GM12875 (cell line): ENCODE results near the gene GBP2.
"Not testable (repeated sequence)": the region's sequence is repeated elsewhere in the genome, so short reads cannot be mapped to it uniquely, and the experiment has no call there.

Experiments
- H3K4me3 ChIP-seq: one replicate; pipeline ENCODE4 v1.5.1; 2011; ENCODE audit warnings: low read depth, low read length, control low read depth
- TF ChIP-seq, protein P1 (sequence below): IDR thresholded peaks from 2 replicates; pipeline ENCODE4 v1.5.1; 2011; ENCODE audit warnings: low read depth, mild to moderate bottlenecking, control low read depth, inconsistent platforms, low read length, moderate library complexity, borderline replicate concordance; ENCODE audit not compliant: insufficient read depth

GBP2 gene

DNA sequence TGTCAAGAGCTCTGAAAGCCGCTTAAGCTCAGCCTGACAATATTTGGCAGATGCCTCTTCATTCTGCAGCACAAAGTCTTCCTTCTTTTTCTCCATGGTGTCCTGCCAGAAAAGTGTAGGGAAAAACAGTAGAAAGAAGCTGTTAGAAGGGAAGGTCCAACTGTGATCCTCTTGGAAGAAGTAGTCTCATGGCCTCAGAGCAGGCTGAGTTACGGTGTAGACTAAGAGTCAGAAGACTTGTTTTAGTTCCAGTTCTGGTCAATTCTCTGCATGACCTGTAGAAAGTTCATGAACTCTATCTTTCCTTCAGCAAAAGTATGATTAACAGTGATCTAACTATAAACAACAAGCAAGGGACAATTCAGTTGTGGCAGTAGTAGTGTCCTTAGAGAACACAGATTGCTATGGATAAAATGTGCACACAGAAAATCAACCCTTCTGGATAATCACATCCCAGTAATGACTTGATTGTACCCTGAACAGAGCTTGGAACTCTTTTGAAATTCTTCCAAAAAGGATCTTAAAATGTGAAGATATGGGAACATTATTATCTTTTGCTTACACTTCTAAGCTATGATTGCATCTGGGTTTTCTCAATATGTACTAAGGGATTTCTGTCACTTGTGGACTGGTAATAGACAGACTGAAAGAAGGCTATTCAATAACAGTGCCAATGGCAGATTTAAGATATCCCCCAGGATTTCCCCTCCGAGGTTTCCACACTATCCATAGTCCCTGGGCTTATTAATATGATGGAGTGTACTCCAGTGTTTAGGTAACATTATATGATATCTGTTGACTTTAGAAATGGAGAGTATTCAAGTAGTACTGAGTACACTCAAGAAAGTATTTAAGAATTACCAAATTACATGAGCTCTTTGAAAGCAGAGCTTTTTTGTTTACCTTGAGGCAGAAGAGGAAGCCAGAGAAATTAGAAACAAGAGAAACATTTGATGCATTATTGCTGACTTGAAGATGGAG lies 22.1 kb upstream of the GBP2 start:
- TF ChIP-seq, protein P1, sequence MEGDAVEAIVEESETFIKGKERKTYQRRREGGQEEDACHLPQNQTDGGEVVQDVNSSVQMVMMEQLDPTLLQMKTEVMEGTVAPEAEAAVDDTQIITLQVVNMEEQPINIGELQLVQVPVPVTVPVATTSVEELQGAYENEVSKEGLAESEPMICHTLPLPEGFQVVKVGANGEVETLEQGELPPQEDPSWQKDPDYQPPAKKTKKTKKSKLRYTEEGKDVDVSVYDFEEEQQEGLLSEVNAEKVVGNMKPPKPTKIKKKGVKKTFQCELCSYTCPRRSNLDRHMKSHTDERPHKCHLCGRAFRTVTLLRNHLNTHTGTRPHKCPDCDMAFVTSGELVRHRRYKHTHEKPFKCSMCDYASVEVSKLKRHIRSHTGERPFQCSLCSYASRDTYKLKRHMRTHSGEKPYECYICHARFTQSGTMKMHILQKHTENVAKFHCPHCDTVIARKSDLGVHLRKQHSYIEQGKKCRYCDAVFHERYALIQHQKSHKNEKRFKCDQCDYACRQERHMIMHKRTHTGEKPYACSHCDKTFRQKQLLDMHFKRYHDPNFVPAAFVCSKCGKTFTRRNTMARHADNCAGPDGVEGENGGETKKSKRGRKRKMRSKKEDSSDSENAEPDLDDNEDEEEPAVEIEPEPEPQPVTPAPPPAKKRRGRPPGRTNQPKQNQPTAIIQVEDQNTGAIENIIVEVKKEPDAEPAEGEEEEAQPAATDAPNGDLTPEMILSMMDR: no peak

DNA sequence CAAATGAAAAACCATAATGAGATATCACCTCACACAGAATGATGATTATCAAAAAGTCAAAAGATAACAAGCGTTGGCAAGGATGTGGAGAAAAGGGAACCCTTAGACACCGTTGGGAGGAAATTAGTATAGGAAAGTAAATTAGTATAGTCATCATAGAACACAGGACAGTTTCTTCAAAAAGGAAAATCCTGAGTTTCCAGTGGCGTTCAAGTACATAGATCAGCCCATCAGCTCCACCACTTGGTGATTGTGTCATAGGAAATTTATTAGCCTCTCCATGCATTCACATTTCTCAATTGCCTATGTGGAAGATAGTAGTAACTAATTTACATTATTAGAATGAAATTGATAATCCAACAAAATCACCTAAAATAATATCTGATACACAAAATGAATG lies 20.8 kb upstream of the GBP2 start:
- TF ChIP-seq, protein P1: no peak

More for the DNA sequence above, 22.1 kb upstream of the GBP2 start:
- H3K4me3 ChIP-seq: no peak overlapping the region

DNA sequence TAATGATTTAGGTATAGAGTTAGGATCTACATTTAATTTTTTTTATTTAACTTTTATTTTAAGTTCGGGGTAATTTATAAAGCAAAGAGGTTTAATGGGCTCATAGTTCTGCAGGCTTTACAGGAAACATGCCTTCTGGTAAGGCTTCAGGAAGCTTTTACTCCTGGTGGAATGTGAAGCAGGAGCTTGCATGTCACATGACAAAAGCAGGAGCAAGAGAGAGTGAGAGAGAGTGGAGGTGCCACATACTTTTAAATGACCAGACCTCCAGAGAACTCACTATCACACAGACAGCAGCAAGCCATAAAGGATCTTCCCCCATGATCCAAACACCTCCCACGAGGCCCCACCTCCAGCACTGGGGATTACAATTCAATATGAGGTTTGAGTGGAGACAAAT lies 17.6 kb upstream of the GBP2 start:
- TF ChIP-seq, protein P1: no peak
- no peak overlapping the region for H3K4me3 ChIP-seq

More for the DNA sequence above, 20.8 kb upstream of the GBP2 start:
- no peak overlapping the region for H3K4me3 ChIP-seq

DNA sequence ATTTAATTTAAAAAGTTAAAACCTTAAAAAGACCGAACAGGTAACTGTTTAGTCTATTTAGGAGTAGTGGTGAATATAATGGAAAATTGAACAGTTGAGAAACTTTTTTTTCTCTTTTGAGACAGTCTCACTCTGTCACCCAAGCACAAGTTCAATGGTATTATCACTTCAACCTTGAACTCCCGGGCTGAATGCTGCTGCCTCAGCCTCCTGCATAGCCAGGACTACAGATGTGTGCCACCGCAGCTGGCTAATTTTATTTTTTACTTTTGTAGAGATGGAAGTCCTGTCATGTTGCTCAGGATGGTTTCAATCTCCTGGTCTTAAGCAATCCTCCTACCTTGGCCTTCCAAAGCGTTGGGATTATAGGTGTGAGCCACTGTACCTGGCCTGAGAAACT lies 16.2 kb upstream of the GBP2 start:
- H3K4me3 ChIP-seq: no peak overlapping the region
- TF ChIP-seq, protein P1: no peak

DNA sequence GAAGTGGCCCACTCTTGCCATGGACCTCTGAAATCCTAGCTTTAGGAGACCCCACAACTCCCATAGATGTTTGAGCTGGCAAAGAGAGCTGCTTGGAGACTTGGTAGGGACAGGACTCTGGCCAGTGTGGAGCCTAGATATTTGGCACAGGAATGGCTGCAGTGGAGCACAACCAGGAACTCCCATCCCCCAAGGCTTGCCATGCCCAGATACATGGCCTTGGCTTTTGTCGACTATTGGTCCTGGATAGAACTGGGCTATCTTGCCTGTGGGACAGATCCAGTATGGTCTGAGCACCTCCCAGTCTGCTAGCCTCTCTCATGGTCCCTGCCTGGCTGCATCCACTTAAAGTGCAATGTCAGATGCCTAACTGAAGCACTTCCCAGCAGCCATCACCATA lies 7.8 kb upstream of the GBP2 start:
- TF ChIP-seq, protein P1: no peak

DNA sequence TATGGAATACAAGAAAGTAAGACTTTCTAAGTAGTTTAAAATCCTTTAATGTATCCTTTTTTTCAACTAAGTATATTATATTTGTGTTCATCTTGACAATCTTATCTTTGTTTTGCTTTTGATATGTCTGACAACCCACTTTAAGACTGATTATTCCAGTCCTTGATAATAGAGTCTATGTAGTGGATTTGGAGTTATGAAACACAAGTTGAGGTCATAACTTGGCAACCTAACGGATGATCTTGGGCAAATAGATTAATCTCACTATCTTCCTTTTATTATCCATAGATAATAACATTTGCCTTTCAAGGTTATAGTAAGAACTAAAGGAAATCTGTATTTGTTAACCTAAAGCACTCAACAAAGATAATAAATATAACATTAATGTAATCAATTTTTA lies 4.8 kb upstream of the GBP2 start:
- TF ChIP-seq, protein P1: no peak
- H3K4me3 ChIP-seq: no peak overlapping the region

More for the DNA sequence above, 7.8 kb upstream of the GBP2 start:
- H3K4me3 ChIP-seq: no peak overlapping the region

DNA sequence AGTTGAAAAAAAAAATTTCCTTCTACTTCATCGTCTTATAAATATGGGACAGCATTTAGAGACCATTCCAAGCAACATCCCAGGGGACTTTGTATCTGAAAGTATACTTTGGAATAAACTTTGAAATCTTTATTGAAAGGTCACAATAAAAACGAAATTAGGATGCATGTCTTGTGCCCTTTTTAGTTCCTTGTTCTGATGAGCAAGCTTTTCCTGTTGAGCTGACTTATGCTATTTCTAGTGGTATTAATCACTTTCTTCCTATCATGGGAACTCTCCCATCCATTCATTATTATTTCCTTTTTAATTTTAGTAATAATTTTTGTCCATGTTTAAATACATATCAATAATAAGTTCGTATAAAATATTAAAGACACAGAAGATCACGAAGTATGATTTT lies 4.0 kb upstream of the GBP2 start:
- H3K4me3 ChIP-seq: no peak overlapping the region
- TF ChIP-seq, protein P1: no peak

DNA sequence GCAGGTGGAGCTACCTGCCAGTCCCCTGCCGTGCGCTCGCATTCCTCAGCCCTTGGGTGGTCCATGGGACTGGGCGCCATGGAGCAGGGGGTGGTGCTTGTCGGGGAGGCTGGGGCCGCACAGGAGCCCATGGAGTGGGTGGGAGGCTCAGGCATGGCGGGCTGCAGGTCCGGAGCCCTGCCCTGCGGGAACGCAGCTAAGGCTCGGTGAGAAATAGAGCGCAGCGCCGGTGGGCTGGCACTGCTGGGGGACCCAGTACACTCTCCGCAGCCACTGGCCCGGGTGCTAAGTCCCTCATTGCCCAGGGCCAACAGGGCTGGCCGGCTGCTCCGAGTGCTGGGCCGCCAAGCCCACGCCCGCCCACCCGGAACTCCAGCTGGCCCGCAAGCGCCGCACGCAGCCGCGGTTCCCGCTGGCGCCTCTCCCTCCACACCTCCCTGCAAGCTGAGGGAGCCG lies 2.1 kb upstream of the GBP2 start:
- H3K4me3 ChIP-seq: not testable (repeated sequence)

DNA sequence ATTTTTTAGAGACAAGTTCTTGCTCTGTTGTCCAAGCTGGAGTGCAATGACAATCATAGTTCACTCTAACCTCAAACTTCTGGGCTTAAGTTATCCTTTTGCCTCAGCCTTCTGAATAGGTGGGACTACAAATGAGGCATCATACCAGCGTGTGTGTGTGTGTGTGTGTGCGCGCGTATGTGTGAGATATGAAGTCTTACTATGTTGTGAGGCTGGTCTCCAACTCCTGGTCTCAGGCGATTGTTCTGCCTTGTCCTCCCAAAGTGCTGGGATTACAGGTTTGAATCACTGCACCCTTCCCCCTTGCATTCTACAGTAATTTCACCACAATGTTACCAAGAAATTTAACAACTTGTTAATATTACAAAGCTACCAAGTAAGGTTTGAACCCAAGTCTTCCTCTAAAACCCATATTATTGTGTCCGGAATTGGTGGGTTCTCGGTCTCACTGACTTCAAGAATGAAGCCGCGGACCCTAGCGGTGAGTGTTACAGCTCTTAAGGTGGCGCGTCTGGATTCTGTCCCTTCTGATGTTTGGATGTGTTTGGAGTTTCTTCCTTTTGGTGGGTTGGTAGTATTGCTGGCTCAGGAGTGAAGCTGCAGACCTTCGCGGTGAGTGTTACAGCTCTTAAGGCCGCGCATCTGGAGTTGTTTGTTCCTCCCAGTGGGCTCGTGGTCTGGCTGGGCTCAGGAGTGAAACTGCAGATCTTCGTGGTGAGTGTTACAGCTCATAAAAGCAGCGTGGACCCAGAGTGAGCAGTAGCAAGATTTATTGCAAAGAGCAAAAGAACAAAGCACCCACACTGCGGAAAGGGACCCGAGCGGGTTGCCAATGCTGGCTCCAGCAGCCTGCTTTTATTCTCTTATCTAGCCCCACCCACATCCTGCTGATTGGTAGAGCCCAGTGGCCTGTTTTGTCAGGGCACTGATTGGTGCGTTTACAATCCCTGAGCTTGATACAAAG lies 970 bp upstream of the GBP2 start:
- not testable (repeated sequence) for H3K4me3 ChIP-seq
